ENCODE data around the gene TMTC4.

The TMTC4 gene

GRCh38 chr13:100561599-100562204, 112.9 kb downstream of the TMTC4 start:
- WGBS (ENCODE audit: insufficient coverage) = 98% methylated on average over 6 of the region's 7 CpGs
- Histone ChIP-seq H3K9me3 (ENCODE audit: control extremely low read depth in 1 of 5, control insufficient read depth in 4 of 5, insufficient read depth in 2 of 5, low read depth in 1 of 5, low read length in 4 of 5) (peaks cover 0 to 7% (median 4%) of the 10 kb centered on the region in 5 experiments), H3K27ac (ENCODE audit: insufficient read depth in 1 of 2, low read depth in 1 of 2, low read length in 2 of 2, poor library complexity in 1 of 2, severe bottlenecking in 2 of 2) (no peak overlapping the region), H3K4me3 (ENCODE audit: control insufficient read depth in 1 of 7, extremely low read depth in 1 of 7, insufficient read depth in 4 of 7, low read depth in 2 of 7, low read length in 6 of 7) (no peak overlapping the region), H3K27me3 (replicated peaks in 2 of 5; ENCODE audit: control insufficient read depth in 4 of 5, insufficient read depth in 5 of 5, low read length in 4 of 5) (no peaks in the 10 kb centered on the region), H3K4me1 (ENCODE audit: control extremely low read depth in 1 of 4, control insufficient read depth in 4 of 4, insufficient read depth in 4 of 4, low read length in 3 of 4) (no peaks in the 10 kb centered on the region), H3K36me3 (ENCODE audit: control insufficient read depth in 4 of 4, insufficient read depth in 4 of 4, low read length in 3 of 4) (no peaks in the 10 kb centered on the region)
- ChIA-PET CTCF (interaction anchor here (3.2 kb wide), 1 partner anchor 12 kb away, joined by 22 read pairs; no protein-coding TSS in a partner anchor), POLR2A (no interaction called here)
- no peak for DNase-seq

- Histone ChIP-seq H3K4me1 (ENCODE audit: control extremely low read depth in 1 of 4, control insufficient read depth in 4 of 4, insufficient read depth in 4 of 4, low read length in 3 of 4) (no peaks in the 10 kb centered on the region), H3K9me3 (ENCODE audit: control extremely low read depth in 1 of 5, control insufficient read depth in 4 of 5, insufficient read depth in 2 of 5, low read depth in 1 of 5, low read length in 4 of 5) (peaks cover 0 to 5% (median 2%) of the 10 kb centered on the region in 5 experiments), H3K4me3 (ENCODE audit: control insufficient read depth in 1 of 7, extremely low read depth in 1 of 7, insufficient read depth in 4 of 7, low read depth in 2 of 7, low read length in 6 of 7) (no peak overlapping the region), H3K27me3 (replicated peaks in 2 of 5; ENCODE audit: control insufficient read depth in 4 of 5, insufficient read depth in 5 of 5, low read length in 4 of 5) (no peaks in the 10 kb centered on the region), H3K27ac (ENCODE audit: insufficient read depth in 1 of 2, low read depth in 1 of 2, low read length in 2 of 2, poor library complexity in 1 of 2, severe bottlenecking in 2 of 2) (no peak overlapping the region), H3K36me3 (ENCODE audit: control insufficient read depth in 4 of 4, insufficient read depth in 4 of 4, low read length in 3 of 4) (no peaks in the 10 kb centered on the region)
- ChIA-PET CTCF (interaction anchor here (1.0 to 3.2 kb wide), 2 partner anchors 12 to 18 kb away, joined by 3 to 22 read pairs; no protein-coding TSS in a partner anchor), POLR2A (no interaction called here)
- no peak for DNase-seq
- no CpG with 5 or more reads among the region's 2 CpGs for WGBS (ENCODE audit: insufficient coverage)
Measured at GRCh38 chr13:100561158-100561499, 113.5 kb downstream of the TMTC4 start.

- Histone ChIP-seq H3K4me3 (ENCODE audit: control insufficient read depth in 1 of 7, extremely low read depth in 1 of 7, insufficient read depth in 4 of 7, low read depth in 2 of 7, low read length in 6 of 7) (no peak overlapping the region), H3K36me3 (ENCODE audit: control insufficient read depth in 4 of 4, insufficient read depth in 4 of 4, low read length in 3 of 4) (no peaks in the 10 kb centered on the region), H3K27ac (ENCODE audit: insufficient read depth in 1 of 2, low read depth in 1 of 2, low read length in 2 of 2, poor library complexity in 1 of 2, severe bottlenecking in 2 of 2) (no peak overlapping the region), H3K9me3 (ENCODE audit: control extremely low read depth in 1 of 5, control insufficient read depth in 4 of 5, insufficient read depth in 2 of 5, low read depth in 1 of 5, low read length in 4 of 5) (peaks cover 0 to 1% (median 0%) of the 10 kb centered on the region in 5 experiments), H3K4me1 (ENCODE audit: control extremely low read depth in 1 of 4, control insufficient read depth in 4 of 4, insufficient read depth in 4 of 4, low read length in 3 of 4) (no peaks in the 10 kb centered on the region), H3K27me3 (replicated peaks in 2 of 5; ENCODE audit: control insufficient read depth in 4 of 5, insufficient read depth in 5 of 5, low read length in 4 of 5) (no peaks in the 10 kb centered on the region)
- WGBS (ENCODE audit: insufficient coverage) = 96% methylated on average over 10 of the region's 15 CpGs
- ChIA-PET CTCF (interaction anchor here (1.0 to 3.2 kb wide), 2 partner anchors 13 to 18 kb away, joined by 3 to 22 read pairs; no protein-coding TSS in a partner anchor), POLR2A (no interaction called here)
- DNase-seq = no peak
Measured at GRCh38 chr13:100560498-100561157, 114.0 kb downstream of the TMTC4 start.

- Histone ChIP-seq H3K27me3 (replicated peaks in 2 of 5; ENCODE audit: control insufficient read depth in 4 of 5, insufficient read depth in 5 of 5, low read length in 4 of 5) (no peaks in the 10 kb centered on the region), H3K4me1 (ENCODE audit: control extremely low read depth in 1 of 4, control insufficient read depth in 4 of 4, insufficient read depth in 4 of 4, low read length in 3 of 4) (no peaks in the 10 kb centered on the region), H3K27ac (ENCODE audit: insufficient read depth in 1 of 2, low read depth in 1 of 2, low read length in 2 of 2, poor library complexity in 1 of 2, severe bottlenecking in 2 of 2) (no peak overlapping the region), H3K9me3 (ENCODE audit: control extremely low read depth in 1 of 5, control insufficient read depth in 4 of 5, insufficient read depth in 2 of 5, low read depth in 1 of 5, low read length in 4 of 5) (peaks cover 0 to under 1% (median 0%) of the 10 kb centered on the region in 5 experiments), H3K4me3 (ENCODE audit: control insufficient read depth in 1 of 7, extremely low read depth in 1 of 7, insufficient read depth in 4 of 7, low read depth in 2 of 7, low read length in 6 of 7) (no peak overlapping the region), H3K36me3 (ENCODE audit: control insufficient read depth in 4 of 4, insufficient read depth in 4 of 4, low read length in 3 of 4) (no peaks in the 10 kb centered on the region)
- ChIA-PET POLR2A (interaction anchor here (0.8 kb wide), 1 partner anchor 9 kb away, joined by 3 read pairs; no protein-coding TSS in a partner anchor), CTCF (interaction anchor here (1.0 to 3.2 kb wide), 2 partner anchors 13 to 17 kb away, joined by 3 to 22 read pairs; no protein-coding TSS in a partner anchor)
- 98% methylated on average over 5 of the region's 8 CpGs for WGBS (ENCODE audit: insufficient coverage)
- no peak for DNase-seq
Measured at GRCh38 chr13:100559886-100560285, 114.7 kb downstream of the TMTC4 start.

Measured in common myeloid progenitor, CD34-positive (primary cell).